Cardiac muscle cell (in vitro differentiated cells and primary cell): Measurements from ENCODE around the gene FBRS. TPM values are rescaled to one million over a fixed set of nuclear protein-coding genes. Genes with fewer than 3 reads are reported as not detected.

ENCODE experiments used
- DNase-seq, 2 donors: peaks; one replicate each; pipeline versions ENCODE4 v3.0.0 to v3.0.0-alpha.2; 2010 to 2017; ENCODE audit warnings: low read depth in 1 of 2, low spot score in 1 of 2
- H3K27ac ChIP-seq: fragments of 200-600 bp; sonication (generic); 2 replicates; pipeline ENCODE4 v1.5.1; 2016
- H3K27me3 ChIP-seq: fragments of 200-600 bp; sonication (generic); 2 replicates; pipeline ENCODE4 v1.6.0; 2016; ENCODE audit warnings: control low read depth
- H3K36me3 ChIP-seq: fragments of 200-600 bp; sonication (generic); 2 replicates; pipeline ENCODE4 v1.5.1; 2016; ENCODE audit warnings: control low read depth
- H3K4me1 ChIP-seq: fragments of 200-600 bp; sonication (generic); 2 replicates; pipeline ENCODE4 v1.8.1; 2017; ENCODE audit warnings: low read depth, mild to moderate bottlenecking, mixed run types
- H3K4me3 ChIP-seq: fragments of 200-600 bp; sonication (generic); 2 replicates; pipeline ENCODE4 v1.5.1; 2016; ENCODE audit warnings: mild to moderate bottlenecking
- H3K9me3 ChIP-seq: fragments of 200-600 bp; sonication (generic); 2 replicates; pipeline ENCODE4 v1.5.1; 2017; ENCODE audit warnings: low read depth, mild to moderate bottlenecking, control low read depth
- polyA plus RNA-seq: library from polyadenylated mRNA; unstranded; fragments of >200 nt; fragmentation: Nextera tagmentation; extraction: Ambion mirVana; gene quantifications from 2 replicates; pipeline ENCODE4 v1.2.1, GENCODE V29; 2016
- total RNA-seq: library from RNA; depleted of rRNA; stranded (reverse); fragments of >200 nt; gene quantifications from 2 replicates; pipeline ENCODE4 v1.2.3, GENCODE V29; 2016
- TF ChIP-seq, protein P1 (sequence below): IDR thresholded peaks from 2 replicates; pipeline ENCODE4 v1.5.1; 2012; ENCODE audit warnings: low read depth, mild to moderate bottlenecking, low read length

FBRS gene
- total and polyA plus RNA-seq, 2 experiments from 2014 or later = 21.2 to 55.4 TPM

DNA sequence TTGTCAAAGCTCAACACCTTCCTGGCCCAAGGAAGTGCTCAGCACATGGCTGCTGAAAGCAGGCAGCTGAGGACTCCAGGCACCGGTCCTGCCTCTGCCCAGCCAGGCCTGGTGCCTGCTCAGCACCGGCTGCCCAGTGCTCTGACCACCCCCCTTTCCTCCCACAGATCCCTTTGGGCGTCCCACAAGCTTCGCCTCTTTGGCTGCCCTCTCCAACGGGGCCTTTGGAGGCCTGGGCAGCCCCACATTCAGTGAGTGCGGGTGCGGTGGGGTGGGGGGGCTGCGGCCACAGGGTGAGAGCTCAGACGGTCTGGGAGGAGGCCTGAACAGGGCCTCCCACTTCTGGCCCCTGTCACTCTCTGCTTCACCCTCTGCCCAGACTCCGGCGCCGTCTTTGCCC, 10.2 kb downstream of the FBRS start:
- Histone ChIP-seq H3K27me3 (peaks cover 11% of the 10 kb centered on the region), H3K9me3 (no peaks in the 10 kb centered on the region), H3K36me3 (peaks cover 36% of the 10 kb centered on the region), H3K4me3 (no peak overlapping the region), H3K4me1 (no peaks in the 10 kb centered on the region), H3K27ac (no peak overlapping the region)
- TF ChIP-seq, protein P1, sequence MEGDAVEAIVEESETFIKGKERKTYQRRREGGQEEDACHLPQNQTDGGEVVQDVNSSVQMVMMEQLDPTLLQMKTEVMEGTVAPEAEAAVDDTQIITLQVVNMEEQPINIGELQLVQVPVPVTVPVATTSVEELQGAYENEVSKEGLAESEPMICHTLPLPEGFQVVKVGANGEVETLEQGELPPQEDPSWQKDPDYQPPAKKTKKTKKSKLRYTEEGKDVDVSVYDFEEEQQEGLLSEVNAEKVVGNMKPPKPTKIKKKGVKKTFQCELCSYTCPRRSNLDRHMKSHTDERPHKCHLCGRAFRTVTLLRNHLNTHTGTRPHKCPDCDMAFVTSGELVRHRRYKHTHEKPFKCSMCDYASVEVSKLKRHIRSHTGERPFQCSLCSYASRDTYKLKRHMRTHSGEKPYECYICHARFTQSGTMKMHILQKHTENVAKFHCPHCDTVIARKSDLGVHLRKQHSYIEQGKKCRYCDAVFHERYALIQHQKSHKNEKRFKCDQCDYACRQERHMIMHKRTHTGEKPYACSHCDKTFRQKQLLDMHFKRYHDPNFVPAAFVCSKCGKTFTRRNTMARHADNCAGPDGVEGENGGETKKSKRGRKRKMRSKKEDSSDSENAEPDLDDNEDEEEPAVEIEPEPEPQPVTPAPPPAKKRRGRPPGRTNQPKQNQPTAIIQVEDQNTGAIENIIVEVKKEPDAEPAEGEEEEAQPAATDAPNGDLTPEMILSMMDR = no peak
- DNase-seq = no peak

DNA sequence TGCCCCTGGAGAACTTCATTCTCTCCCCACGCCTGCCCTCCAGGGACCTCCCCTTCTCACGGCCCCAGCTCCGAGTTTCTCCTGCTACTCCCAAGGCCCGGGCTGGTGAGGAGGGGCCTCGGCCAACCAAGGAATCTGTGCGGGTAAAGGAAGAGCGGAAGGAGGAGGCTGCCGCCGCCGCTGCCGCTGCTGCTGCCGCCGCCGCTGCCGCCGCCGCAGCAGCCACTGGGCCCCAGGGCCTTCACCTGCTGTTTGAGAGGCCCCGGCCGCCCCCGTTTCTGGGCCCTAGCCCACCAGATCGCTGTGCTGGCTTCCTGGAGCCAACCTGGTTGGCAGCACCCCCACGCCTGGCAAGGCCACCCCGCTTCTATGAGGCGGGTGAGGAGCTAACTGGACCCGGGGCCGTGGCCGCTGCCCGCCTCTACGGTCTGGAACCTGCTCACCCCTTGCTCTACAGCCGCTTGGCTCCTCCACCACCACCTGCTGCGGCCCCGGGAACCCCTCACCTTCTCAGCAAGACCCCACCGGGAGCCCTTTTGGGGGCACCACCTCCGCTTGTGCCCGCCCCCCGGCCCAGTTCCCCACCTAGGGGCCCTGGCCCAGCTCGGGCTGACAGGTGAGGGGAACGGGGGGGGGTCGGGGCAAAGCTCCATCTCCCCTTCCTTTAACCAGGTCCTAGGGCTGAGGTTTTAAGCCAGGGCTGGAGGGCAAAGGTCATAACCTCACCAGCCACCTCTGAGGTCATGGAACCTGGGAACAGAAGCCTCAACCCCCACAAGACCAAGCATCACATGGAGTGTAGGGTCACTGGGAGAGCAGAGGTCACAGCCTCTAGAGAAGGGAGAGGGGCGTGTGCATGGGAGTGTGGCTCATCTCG, 11.0 kb downstream of the FBRS start:
- H3K4me3 ChIP-seq = no peak overlapping the region
- no peaks in the 10 kb centered on the region for H3K9me3 ChIP-seq
- DNase-seq = no peak
- peaks cover 36% of the 10 kb centered on the region for H3K36me3 ChIP-seq
- H3K4me1 ChIP-seq = no peaks in the 10 kb centered on the region
- TF ChIP-seq, protein P1 = no peak
- H3K27me3 ChIP-seq = peaks cover 20% of the 10 kb centered on the region
- no peak overlapping the region for H3K27ac ChIP-seq

DNA sequence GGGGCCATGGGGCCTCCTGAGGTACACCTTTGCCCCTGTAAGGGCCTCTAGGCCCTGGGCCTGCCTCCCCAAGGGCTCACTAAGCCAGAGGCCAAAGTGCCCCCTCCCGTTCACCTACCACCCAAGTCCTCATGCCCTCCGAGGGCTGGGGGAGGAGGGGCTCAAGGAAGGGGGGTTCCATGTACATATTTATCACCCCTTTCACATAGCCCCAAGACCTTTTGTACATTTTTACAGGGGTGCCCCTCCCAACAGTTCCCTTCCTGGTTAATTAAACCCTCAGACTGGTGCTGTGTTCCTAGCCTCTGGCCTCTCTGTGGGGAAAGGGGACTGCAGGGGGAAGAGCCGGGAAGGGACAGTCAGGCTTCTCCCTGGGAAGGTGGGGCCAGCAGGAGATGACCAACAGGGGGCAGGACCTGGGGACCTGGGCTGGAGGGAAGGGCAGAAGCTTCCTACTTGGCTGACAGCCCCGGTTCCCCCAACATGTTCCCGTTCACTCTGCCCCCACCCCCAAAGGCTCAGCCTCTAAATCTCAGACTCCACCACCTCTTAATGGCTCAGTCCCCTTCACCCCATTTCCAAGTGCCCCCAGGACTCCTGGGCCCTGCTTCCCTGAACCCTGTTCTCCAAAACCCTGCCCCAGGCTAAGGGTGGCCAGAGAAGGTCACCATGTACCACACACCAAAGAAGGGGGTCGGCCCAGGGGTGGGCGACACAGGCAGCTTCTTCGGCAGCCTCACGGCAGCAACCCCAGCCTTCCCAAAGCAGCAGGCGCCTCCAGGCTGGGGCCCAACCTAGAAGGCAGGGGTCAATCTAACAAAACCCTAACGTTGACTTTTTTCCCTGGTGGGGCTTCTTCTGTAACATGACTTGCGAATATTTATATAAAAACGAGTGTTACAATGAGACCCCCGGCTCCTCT, 11.9 kb downstream of the FBRS start:
- DNase-seq = no peak
- H3K4me1 ChIP-seq = no peaks in the 10 kb centered on the region
- H3K36me3 ChIP-seq = peaks cover 32% of the 10 kb centered on the region
- H3K4me3 ChIP-seq = no peak overlapping the region
- TF ChIP-seq, protein P1 = no peak
- no peak overlapping the region for H3K27ac ChIP-seq
- H3K9me3 ChIP-seq = no peaks in the 10 kb centered on the region
- peaks cover 26% of the 10 kb centered on the region for H3K27me3 ChIP-seq

DNA sequence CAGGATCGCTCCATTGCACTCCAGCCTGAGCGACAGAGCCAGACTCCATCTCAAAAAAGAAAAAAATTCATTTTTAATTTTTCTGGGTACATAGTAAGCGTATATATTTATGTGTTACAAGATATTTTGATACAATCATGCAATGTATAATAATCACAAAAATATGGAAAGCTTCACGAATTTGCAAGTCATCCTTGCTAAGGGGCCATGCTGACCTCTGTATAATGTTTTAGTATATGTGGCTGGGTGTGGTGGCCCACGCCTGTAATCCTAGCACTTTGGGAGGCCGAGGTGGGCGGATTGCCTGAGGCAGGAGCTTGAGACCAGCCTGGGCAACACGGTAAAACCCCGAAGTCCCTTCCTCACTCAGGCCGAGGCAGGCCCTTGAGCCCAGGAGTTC, 16.9 kb downstream of the FBRS start:
- Histone ChIP-seq H3K27ac (no peak overlapping the region), H3K4me1 (no peaks in the 10 kb centered on the region), H3K27me3 (peaks cover 55% of the 10 kb centered on the region), H3K36me3 (peaks cover 4% of the 10 kb centered on the region), H3K4me3 (no peak overlapping the region), H3K9me3 (no peaks in the 10 kb centered on the region)
- DNase-seq = no peak
- TF ChIP-seq, protein P1 = no peak

DNA sequence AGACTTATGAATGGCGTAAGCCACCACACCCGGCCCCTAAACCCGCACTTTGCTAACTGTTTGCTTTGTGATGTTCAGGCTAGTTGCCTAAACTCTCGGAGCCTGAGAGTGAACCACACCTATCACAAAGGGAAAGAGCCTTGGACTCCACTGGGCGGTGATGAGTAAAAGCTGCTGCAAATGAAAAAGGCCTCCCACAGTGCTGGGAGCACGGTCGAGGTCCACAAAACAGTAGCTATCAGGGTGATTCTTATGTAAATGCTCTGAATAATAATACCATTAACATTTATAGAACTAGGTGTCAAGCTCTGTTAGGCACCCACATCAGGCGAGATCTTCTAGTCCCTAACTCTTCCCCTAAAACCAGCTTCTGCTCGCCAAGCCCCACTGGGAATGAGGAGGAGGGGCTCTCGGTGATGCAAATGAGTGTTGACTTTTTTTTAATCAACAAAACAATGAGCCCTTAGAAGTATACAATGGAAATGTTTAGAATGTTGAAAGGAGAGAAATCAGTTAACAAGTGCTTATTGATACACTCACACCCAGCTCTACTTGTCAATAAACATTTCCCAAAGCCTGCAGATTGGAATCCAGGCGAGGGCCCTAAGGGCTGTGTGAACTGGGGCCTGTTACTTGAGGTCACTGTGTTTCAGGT, 19.8 kb downstream of the FBRS start:
- TF ChIP-seq, protein P1 = no peak
- H3K27ac ChIP-seq = no peak overlapping the region
- peaks cover 77% of the 10 kb centered on the region for H3K27me3 ChIP-seq
- DNase-seq = no peak
- H3K9me3 ChIP-seq = no peaks in the 10 kb centered on the region
- no peak overlapping the region for H3K4me3 ChIP-seq
- H3K4me1 ChIP-seq = no peaks in the 10 kb centered on the region
- no peaks in the 10 kb centered on the region for H3K36me3 ChIP-seq
